Medulla oblongata (tissue), 1 donor: ENCODE data around the gene METTL14.

Experiments used
- DNase-seq: peaks from one replicate; pipeline ENCODE4 v3.0.0-alpha.2; 2015; ENCODE audit errors: extremely low spot score

The METTL14 gene

DNA sequence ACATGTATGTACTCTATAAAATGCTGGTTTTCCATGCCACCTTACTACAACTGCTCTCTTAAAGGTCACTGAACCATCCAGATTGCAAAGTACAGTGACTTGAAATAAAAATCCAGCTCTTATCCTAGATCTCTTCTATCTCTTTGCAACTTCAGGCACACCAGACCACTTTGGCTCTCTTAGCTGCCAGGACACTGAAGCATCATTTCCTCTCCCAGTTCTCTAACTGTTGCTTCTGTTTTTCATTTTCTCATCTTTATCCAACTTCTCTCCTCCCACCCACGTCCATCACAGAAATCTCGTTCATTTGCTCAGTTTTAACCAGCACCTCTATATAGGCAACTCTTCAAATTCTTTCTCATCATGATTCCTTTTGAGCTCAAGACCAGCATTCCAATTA is 74.3 kb downstream of the METTL14 start:
- no peak for DNase-seq

DNA sequence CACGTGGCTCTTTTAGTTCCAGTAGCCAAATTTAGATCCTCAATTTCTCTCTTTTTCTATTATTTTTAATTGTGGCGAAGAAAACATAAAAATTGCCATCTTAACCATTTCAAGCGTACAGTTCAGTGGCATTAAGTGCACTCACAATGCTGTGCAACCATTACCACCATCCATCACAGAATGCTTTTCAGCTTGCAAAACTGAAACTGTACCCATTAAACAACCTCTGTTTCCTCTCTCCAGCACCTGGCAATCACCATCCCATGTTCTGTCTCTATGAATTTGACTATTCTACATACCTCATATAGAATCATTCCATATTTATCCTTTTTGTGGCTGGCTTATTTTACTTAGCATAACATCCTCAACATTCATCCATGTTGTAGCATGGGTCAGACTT is 74.9 kb downstream of the METTL14 start:
- DNase-seq, result no peak

- no peak for DNase-seq
These were observed 75.3 kb downstream of the METTL14 start for GRCh38 chr4:118760493-118760892.

- no peak for DNase-seq
These were observed 76.3 kb downstream of the METTL14 start for GRCh38 chr4:118761397-118762016.

DNA sequence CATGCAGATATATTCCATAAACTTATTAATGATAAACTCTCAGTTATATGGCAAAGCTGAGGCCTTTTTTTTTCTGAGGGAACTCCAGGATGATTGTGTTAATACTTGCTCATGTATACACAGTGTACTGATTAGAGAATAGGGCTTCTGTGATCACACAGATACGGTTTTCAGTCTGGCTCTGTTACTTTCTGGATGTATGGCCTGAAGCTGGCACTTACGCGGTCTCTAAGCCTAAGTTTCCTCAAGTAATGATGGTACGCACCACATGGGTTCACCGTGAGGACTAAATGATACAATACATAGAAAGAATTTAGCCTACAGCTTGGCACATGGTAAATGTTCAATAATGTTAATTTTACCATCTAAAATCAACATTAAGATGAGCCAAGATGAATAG is 77.0 kb downstream of the METTL14 start:
- no peak for DNase-seq

DNA sequence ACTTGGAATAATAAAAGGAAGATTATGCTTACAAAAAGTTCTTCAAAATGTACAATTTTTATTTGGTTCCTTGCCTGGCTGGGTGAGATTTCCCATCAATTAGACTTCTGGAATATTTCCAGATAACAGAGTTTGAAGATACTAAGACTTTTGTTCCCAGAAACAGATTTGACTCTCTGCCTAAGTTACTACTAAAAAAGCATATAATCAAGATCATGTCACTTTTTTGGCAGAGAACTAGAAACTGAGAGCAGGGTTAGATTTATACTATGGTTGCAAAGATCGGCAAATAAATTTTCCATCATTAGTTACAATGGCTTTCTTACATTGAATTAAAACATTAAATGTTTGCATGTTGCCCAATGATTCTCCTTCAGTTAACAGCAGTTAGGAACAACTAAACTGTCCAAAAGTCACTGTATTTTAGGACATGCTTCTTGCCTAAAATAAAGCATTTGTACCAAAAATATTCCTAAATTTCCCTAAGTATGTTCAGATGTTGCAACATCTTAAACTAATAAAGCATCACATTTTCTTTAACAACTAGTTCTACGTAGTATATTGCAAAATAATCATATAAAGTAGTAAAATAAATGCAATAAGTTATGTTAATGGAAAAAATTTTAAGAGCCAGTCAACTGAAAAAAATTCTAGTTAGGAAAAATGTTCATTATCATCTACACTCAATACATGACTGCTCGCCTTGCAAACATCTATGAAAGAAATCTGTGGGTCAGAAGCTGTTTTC is 77.7 kb downstream of the METTL14 start:
- DNase-seq, result no peak
